AG10803 (cell line): ENCODE results near the gene SPATS2L.

ENCODE experiments used
- DNase-seq: peaks from one replicate; pipeline ENCODE4 v3.0.0; 2010; ENCODE audit warnings: low read depth
- H3K4me3 ChIP-seq: 2 replicates; pipeline ENCODE4 v1.5.1; 2011; ENCODE audit warnings: mild to moderate bottlenecking, low read length, control low read depth
- CTCF ChIP-seq: conservative IDR thresholded peaks from 2 replicates; pipeline ENCODE4 v1.5.1; 2011; ENCODE audit warnings: mild to moderate bottlenecking, low read length, control low read depth, inconsistent platforms

The SPATS2L gene

GRCh38 chr2:200301953-200302858 lies 4.3 kb upstream of the SPATS2L start:
- no peak overlapping the region for H3K4me3 ChIP-seq
- DNase-seq: no peak
- no peak for TF ChIP-seq CTCF

- no peak for DNase-seq
- H3K4me3 ChIP-seq: no peak overlapping the region
- no peak for TF ChIP-seq CTCF
Measured at GRCh38 chr2:200302940-200303727, 3.4 kb upstream of the SPATS2L start.

- DNase-seq: peak; percentile 58
- 0 out of 2 replicates have a peak, but pooled peaks have one; percentile 17 for TF ChIP-seq CTCF
- H3K4me3 ChIP-seq: peak overlapping the region; percentile 80
Measured at GRCh38 chr2:200305797-200306195, 697 bp upstream of the SPATS2L start.

- peak; percentile 53 for DNase-seq
- peak overlapping the region; percentile 80 for H3K4me3 ChIP-seq
- TF ChIP-seq CTCF: no peak
Measured at GRCh38 chr2:200306931-200307723, 634 bp downstream of the SPATS2L start.

- no peak for TF ChIP-seq CTCF
- peak overlapping the region; percentile 80 for H3K4me3 ChIP-seq
- DNase-seq: peak; percentile 62
Measured at GRCh38 chr2:200307724-200308545, 1.4 kb downstream of the SPATS2L start.
